GM08714 (cell line): ENCODE data around the gene PRODH2.
A peak's percentile ranks its signal among the peaks of the same experiment; 100 is the strongest.

ENCODE experiments used
- H3K4me3 ChIP-seq: fragments of 200-500 bp; sonication (Bioruptor generic); 2 replicates; pipeline ENCODE4 v1.5.1; 2014; ENCODE audit warnings: mild to moderate bottlenecking, low read length, inconsistent platforms
- ZNF274 ChIP-seq: IDR thresholded peaks from 2 replicates; pipeline ENCODE4 v1.6.1; 2012; ENCODE audit warnings: mild to moderate bottlenecking, low read depth, low read length

The PRODH2 gene

GRCh38 chr19:35756377-35757230 is 56.0 kb downstream of the PRODH2 start, which contains the start of gene HSPB6:
TSS of gene HSPB6 (minus strand) at chr19:35757029. CDS start at chr19:35757008, 21 bp downstream.
- peak within 1 kb of the TSS; percentile 59 for H3K4me3 ChIP-seq
- TF ChIP-seq ZNF274 = no peak

DNA sequence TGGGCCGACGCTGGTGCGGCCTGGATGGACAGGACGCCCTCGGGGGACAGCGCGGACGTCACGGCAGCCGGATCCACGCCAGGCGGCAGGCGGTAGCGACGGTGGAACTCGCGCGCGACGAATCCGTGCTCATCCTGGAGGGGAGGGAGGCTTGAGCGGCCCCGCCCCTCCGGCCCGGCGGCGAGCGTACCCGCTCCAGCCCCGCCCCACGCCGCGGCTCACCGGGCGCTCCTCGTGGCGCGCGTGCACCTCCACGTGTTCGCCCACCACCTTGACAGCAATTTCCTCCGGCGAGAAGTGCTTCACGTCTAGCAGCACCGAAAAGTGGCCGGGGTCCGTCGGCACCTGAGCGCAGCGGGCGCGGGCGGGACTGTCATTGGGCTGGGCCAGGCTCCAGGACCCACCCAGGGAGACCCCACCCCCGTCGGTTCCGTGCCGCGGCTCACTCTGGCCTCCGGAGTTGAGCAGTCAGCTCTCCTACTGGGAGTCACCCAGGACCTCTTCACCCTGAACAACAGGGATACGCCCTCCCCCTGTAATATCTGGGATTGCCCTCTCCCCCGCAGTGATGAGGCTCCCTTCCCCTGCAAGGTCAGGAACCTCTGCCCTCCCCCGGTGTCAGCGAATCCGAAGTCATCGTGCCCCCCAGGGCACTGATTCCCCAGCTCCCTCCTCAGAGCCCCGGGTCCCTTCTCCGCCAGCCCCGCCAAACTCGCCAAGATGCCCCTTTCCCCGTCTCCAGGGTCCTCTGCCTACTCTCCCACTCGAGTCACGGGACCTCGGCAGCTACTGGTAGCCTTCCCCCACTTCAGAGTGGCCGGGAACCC is 56.9 kb downstream of the PRODH2 start:
- no peak overlapping the region for H3K4me3 ChIP-seq
- TF ChIP-seq ZNF274 = no peak

DNA sequence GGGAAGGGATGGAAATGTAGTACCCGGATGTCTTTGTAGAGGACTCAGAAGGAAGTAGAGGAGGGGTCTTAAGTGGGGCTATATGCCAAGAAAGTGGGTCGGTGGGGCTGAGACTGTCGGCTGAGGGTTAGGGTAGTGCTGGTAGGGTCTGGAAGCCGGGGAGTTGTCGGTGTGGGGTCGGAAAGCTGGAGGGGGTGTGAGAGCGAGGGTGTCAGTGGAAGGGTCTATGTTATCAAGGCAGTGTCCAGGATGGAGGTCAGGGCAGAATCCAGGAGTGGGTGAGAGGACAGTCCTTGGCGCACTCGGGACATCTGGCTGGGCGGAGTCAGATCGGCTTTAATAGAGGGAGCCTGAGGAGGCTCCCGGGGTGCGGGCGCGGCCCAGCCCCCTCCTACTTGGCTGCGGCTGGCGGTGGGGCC is 57.5 kb downstream of the PRODH2 start:
- H3K4me3 ChIP-seq = no peak overlapping the region
- no peak for TF ChIP-seq ZNF274

GRCh38 chr19:35754370-35755130 is 58.1 kb downstream of the PRODH2 start:
- no peak overlapping the region for H3K4me3 ChIP-seq
- TF ChIP-seq ZNF274 = no peak

GRCh38 chr19:35753634-35754369 is 58.8 kb downstream of the PRODH2 start:
- no peak overlapping the region for H3K4me3 ChIP-seq
- no peak for TF ChIP-seq ZNF274

DNA sequence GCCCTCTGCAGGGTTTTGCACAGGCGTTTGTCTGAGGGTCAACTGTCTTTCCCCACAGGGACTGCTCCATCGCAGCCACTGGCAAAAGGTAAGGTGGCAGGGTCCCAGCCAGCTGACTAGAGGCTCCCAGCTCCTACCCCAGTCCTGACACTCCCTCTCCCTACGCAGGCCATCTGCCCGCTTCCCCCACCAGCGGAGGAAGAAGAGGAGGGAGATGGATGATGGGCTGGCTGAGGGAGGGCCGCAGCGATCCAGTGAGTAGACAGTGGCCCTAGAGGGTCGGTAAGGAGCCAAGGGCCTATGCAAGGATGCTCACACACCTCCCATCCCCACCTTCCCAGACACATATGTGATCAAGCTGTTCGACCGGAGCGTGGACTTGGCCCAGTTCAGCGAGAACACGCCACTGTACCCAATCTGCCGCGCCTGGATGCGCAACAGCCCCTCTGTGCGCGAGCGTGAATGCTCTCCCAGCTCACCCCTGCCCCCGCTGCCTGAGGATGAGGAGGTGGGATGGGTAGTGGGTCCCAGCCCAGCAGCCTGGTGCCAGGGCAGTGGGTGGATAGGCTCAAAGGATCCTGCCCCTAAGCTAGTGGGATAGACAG is 59.8 kb downstream of the PRODH2 start:
- H3K4me3 ChIP-seq = no peak overlapping the region
- no peak for TF ChIP-seq ZNF274

- no peak for TF ChIP-seq ZNF274
- no peak overlapping the region for H3K4me3 ChIP-seq
Measured at GRCh38 chr19:35751839-35752745, 60.6 kb downstream of the PRODH2 start.

DNA sequence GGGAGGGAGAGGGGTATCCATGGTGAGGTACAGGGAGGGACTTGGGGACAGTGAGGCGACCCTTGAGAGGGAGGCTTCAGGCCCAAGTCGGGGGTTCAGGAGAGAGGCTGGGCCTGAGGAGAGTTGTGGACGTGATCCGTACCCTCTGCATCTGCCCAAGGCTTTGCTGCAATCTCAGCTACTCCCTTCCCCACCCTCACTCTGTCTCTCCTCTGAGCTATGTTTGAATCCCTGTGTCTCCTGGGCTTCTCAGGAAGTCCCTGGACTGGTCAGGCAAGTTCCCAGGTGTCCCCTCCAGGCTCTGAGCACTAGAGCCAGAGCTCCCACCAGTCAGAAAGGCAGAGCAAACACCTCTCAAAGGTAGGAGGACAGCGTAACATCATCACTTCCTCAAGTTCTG is 62.5 kb downstream of the PRODH2 start:
- no peak overlapping the region for H3K4me3 ChIP-seq
- no peak for TF ChIP-seq ZNF274
